GM12878 (cell line): ENCODE results near the gene PRCP.

Experiments used
- CTCF ChIP-seq, 3 experiments: IDR thresholded peaks in 2 of 3; conservative IDR thresholded peaks in 1 of 3; 2 replicates each; pipeline ENCODE4 v1.5.1; 2011; ENCODE audit warnings: low read depth in 3 of 3, low read length in 3 of 3, mild to moderate bottlenecking in 3 of 3, control low read depth in 2 of 3, moderate library complexity in 2 of 3, inconsistent platforms in 1 of 3, mixed read lengths in 1 of 3; ENCODE audit not compliant: control insufficient read depth in 2 of 3, insufficient read depth in 1 of 3; ENCODE audit errors: extremely low read depth in 1 of 3
- DPF2 ChIP-seq: fragments of 450-650 bp; IDR thresholded peaks from 2 replicates; pipeline ENCODE4 v1.6.1; 2017; ENCODE audit warnings: mild to moderate bottlenecking
- POLR2AphosphoS5 ChIP-seq: IDR thresholded peaks from 2 replicates; pipeline ENCODE4 v1.6.1; 2011; ENCODE audit warnings: mild to moderate bottlenecking, low read length, inconsistent platforms
- ZZZ3 ChIP-seq: IDR thresholded peaks from 2 replicates; pipeline ENCODE4 v1.6.1; 2011; ENCODE audit warnings: low read depth; ENCODE audit not compliant: control insufficient read depth, insufficient read length
- TF ChIP-seq, protein P1 (sequence below): IDR thresholded peaks from 2 replicates; pipeline ENCODE4 v1.6.1; 2012; ENCODE audit warnings: mild to moderate bottlenecking, low read depth, low read length

GRCh38 chr11:82829101-82829500 is 71.1 kb downstream of the PRCP start:
- TF ChIP-seq DPF2: no peak
- TF ChIP-seq POLR2AphosphoS5: no peak
- no peak for TF ChIP-seq ZZZ3
- TF ChIP-seq CTCF (IDR thresholded peaks at IDR 0.05 in 2 of 3, conservative IDR thresholded peaks at IDR 0.05 in 1 of 3; ENCODE audit: control insufficient read depth in 2 of 3, extremely low read depth in 1 of 3, insufficient read depth in 1 of 3, low read depth in 3 of 3, low read length in 3 of 3): no peak
- TF ChIP-seq, protein P1, sequence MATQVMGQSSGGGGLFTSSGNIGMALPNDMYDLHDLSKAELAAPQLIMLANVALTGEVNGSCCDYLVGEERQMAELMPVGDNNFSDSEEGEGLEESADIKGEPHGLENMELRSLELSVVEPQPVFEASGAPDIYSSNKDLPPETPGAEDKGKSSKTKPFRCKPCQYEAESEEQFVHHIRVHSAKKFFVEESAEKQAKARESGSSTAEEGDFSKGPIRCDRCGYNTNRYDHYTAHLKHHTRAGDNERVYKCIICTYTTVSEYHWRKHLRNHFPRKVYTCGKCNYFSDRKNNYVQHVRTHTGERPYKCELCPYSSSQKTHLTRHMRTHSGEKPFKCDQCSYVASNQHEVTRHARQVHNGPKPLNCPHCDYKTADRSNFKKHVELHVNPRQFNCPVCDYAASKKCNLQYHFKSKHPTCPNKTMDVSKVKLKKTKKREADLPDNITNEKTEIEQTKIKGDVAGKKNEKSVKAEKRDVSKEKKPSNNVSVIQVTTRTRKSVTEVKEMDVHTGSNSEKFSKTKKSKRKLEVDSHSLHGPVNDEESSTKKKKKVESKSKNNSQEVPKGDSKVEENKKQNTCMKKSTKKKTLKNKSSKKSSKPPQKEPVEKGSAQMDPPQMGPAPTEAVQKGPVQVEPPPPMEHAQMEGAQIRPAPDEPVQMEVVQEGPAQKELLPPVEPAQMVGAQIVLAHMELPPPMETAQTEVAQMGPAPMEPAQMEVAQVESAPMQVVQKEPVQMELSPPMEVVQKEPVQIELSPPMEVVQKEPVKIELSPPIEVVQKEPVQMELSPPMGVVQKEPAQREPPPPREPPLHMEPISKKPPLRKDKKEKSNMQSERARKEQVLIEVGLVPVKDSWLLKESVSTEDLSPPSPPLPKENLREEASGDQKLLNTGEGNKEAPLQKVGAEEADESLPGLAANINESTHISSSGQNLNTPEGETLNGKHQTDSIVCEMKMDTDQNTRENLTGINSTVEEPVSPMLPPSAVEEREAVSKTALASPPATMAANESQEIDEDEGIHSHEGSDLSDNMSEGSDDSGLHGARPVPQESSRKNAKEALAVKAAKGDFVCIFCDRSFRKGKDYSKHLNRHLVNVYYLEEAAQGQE: no peak
